ENCODE measurements around the gene NEBL. TPM values are rescaled to one million over a fixed set of nuclear protein-coding genes. Genes with fewer than 3 reads are reported as not detected.

Gene NEBL
- total RNA-seq, 1 experiment from 2014 or later, result 32.3 TPM

DNA sequence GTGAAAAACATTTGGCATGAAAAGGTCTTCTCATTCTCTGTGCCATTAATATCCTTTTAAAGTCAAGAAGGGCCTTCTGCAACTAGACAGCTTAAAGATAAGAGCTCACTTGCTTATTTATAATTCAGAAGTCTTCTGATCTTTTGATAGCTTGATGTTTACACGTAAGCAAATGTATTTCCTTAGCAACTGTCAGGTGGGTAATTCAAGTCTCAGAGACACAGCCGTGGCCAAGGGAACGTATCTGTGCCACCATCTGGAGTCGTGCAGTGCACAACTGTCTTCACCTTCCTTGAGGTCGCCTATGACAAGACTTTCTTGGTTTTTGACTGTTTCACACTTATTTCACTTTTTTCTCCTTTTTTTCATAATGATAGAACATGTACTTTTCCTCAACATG lies 4.0 kb upstream of the NEBL start:
- ATAC-seq (no peak), DNase-seq (ENCODE audit: low read depth, low spot score) (no peak)
- ChIA-PET POLR2A (no interaction called here), CTCF (no interaction called here)
- Histone ChIP-seq H3K4me3 (ENCODE audit: low read depth in 2 of 2, low read length in 2 of 2) (no peak overlapping the region), H3K27ac (ENCODE audit: low read length) (no peak overlapping the region), H3K4me1 (ENCODE audit: control insufficient read depth, insufficient read depth, low read length) (no peaks in the 10 kb centered on the region), H3K27me3 (ENCODE audit: control insufficient read depth, insufficient read depth, low read length) (no peaks in the 10 kb centered on the region), H3K9me3 (ENCODE audit: control insufficient read depth, insufficient read depth, low read depth, low read length) (no peaks in the 10 kb centered on the region), H3K36me3 (ENCODE audit: control insufficient read depth, insufficient read depth, low read length) (no peaks in the 10 kb centered on the region)
- TF ChIP-seq SIN3A (IDR thresholded peaks at IDR 0.05; ENCODE audit: borderline replicate concordance, insufficient read depth, low read depth, low read length) (no peak), TCF7L2 (IDR thresholded peaks at IDR 0.05; ENCODE audit: low read depth, low read length) (no peak), POLR2AphosphoS5 (IDR thresholded peaks at IDR 0.05; ENCODE audit: low read depth, low read length) (no peak)
- TF ChIP-seq, protein P1, sequence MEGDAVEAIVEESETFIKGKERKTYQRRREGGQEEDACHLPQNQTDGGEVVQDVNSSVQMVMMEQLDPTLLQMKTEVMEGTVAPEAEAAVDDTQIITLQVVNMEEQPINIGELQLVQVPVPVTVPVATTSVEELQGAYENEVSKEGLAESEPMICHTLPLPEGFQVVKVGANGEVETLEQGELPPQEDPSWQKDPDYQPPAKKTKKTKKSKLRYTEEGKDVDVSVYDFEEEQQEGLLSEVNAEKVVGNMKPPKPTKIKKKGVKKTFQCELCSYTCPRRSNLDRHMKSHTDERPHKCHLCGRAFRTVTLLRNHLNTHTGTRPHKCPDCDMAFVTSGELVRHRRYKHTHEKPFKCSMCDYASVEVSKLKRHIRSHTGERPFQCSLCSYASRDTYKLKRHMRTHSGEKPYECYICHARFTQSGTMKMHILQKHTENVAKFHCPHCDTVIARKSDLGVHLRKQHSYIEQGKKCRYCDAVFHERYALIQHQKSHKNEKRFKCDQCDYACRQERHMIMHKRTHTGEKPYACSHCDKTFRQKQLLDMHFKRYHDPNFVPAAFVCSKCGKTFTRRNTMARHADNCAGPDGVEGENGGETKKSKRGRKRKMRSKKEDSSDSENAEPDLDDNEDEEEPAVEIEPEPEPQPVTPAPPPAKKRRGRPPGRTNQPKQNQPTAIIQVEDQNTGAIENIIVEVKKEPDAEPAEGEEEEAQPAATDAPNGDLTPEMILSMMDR (IDR thresholded peaks at IDR 0.05), result no peak
- TF ChIP-seq, protein P2, sequence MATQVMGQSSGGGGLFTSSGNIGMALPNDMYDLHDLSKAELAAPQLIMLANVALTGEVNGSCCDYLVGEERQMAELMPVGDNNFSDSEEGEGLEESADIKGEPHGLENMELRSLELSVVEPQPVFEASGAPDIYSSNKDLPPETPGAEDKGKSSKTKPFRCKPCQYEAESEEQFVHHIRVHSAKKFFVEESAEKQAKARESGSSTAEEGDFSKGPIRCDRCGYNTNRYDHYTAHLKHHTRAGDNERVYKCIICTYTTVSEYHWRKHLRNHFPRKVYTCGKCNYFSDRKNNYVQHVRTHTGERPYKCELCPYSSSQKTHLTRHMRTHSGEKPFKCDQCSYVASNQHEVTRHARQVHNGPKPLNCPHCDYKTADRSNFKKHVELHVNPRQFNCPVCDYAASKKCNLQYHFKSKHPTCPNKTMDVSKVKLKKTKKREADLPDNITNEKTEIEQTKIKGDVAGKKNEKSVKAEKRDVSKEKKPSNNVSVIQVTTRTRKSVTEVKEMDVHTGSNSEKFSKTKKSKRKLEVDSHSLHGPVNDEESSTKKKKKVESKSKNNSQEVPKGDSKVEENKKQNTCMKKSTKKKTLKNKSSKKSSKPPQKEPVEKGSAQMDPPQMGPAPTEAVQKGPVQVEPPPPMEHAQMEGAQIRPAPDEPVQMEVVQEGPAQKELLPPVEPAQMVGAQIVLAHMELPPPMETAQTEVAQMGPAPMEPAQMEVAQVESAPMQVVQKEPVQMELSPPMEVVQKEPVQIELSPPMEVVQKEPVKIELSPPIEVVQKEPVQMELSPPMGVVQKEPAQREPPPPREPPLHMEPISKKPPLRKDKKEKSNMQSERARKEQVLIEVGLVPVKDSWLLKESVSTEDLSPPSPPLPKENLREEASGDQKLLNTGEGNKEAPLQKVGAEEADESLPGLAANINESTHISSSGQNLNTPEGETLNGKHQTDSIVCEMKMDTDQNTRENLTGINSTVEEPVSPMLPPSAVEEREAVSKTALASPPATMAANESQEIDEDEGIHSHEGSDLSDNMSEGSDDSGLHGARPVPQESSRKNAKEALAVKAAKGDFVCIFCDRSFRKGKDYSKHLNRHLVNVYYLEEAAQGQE (IDR thresholded peaks at IDR 0.05; ENCODE audit: insufficient read depth in 1 of 2, low read depth in 2 of 2, low read length in 1 of 2), result no peak
- in situ Hi-C loops (cut with HindIII; ENCODE audit: low pct_unique_long_range_greater_than_20kb, low sequenced_read_pairs) (no loop called here), intact Hi-C loops (cut with micrococcal nuclease; ENCODE audit: unreplicated experiment) (no loop called here)
- BruUV-seq (replicated peaks), result no TSS peak

DNA sequence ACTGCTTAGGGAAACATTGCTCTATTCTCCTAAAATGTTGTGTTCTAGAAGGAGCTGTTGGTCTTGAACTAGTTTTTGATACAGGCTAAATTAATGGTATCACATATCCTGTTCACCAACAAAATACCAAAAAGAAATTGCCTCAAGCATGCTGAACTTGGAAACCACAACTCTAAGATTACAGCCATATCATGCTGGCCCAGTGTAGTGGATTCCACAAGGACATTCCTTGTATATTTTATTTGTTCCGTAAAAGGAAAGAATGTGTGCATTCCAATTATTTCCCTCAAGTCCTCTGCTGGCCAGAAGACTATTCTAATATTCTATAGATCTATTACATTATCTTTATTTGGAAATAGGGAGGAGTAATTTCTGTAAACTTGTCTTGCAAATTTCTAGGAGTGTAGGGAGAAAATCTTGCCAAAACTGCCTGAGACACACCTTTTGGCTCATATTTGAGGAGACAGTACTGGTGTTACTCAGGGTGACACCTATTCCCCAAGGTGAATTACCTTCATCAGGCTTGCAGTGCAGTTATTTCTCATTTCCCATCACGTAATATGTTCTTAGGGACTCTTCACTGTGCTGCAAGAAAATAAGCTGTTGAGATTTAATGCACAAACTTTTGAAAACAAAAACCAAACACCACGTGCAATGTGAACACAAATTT lies 1.9 kb upstream of the NEBL start:
- TF ChIP-seq, protein P2 (IDR thresholded peaks at IDR 0.05; ENCODE audit: insufficient read depth in 1 of 2, low read depth in 2 of 2, low read length in 1 of 2), result no peak
- TF ChIP-seq POLR2AphosphoS5 (IDR thresholded peaks at IDR 0.05; ENCODE audit: low read depth, low read length) (no peak), SIN3A (IDR thresholded peaks at IDR 0.05; ENCODE audit: borderline replicate concordance, insufficient read depth, low read depth, low read length) (no peak), TCF7L2 (IDR thresholded peaks at IDR 0.05; ENCODE audit: low read depth, low read length) (no peak)
- TF ChIP-seq, protein P1 (IDR thresholded peaks at IDR 0.05), result no peak
- ChIA-PET POLR2A (no interaction called here), CTCF (no interaction called here)
- no peak overlapping the region for H3K4me3 ChIP-seq (ENCODE audit: low read depth in 2 of 2, low read length in 2 of 2)
- no peak for ATAC-seq
- no peaks in the 10 kb centered on the region for H3K27me3 ChIP-seq (ENCODE audit: control insufficient read depth, insufficient read depth, low read length)
- no peak for DNase-seq (ENCODE audit: low read depth, low spot score)
- no peak overlapping the region for H3K27ac ChIP-seq (ENCODE audit: low read length)
- H3K9me3 ChIP-seq (ENCODE audit: control insufficient read depth, insufficient read depth, low read depth, low read length), result no peaks in the 10 kb centered on the region
- intact Hi-C loops (cut with micrococcal nuclease; ENCODE audit: unreplicated experiment), result no loop called here
- in situ Hi-C loops (cut with HindIII; ENCODE audit: low pct_unique_long_range_greater_than_20kb, low sequenced_read_pairs), result no loop called here
- no TSS peak for BruUV-seq (replicated peaks)
- no peaks in the 10 kb centered on the region for H3K36me3 ChIP-seq (ENCODE audit: control insufficient read depth, insufficient read depth, low read length)
- H3K4me1 ChIP-seq (ENCODE audit: control insufficient read depth, insufficient read depth, low read length), result no peaks in the 10 kb centered on the region

Measured in Panc1 (cell line).